Stimulated activated CD8-positive, alpha-beta memory T cell treated with anti-CD3 and anti-CD28 coated beads, Interleukin-4, amount 100 ng/mL, for 4 hours (primary cell): ENCODE data around the gene ANKRD35.
"Not testable (repeated sequence)": the region's sequence is repeated elsewhere in the genome, so short reads cannot be mapped to it uniquely, and the experiment has no call there.

Source experiments
- DNase-seq, 2 donors: peaks; one replicate each; pipeline ENCODE4 v3.0.0-alpha.2; 2020; ENCODE audit warnings: low read depth in 2 of 2, low spot score in 1 of 2

The ANKRD35 gene

GRCh38 chr1:145858901-145859490, 26.7 kb downstream of the ANKRD35 start, which contains the start of gene PIAS3:
Gene PIAS3 (minus strand): TSS chr1:145859081. CDS start chr1:145858990, 91 bp downstream.
- peak; percentile 65 to 70 for DNase-seq

GRCh38 chr1:145858238-145858900, 27.3 kb downstream of the ANKRD35 start:
- DNase-seq: peak in 1 of 2 donors; percentile 43

GRCh38 chr1:145857170-145857569, 28.5 kb downstream of the ANKRD35 start:
- DNase-seq: no peak

GRCh38 chr1:145855426-145855948, 30.2 kb downstream of the ANKRD35 start:
- no peak for DNase-seq

- DNase-seq: no peak
Observed at GRCh38 chr1:145849356-145850160, 36.1 kb downstream of the ANKRD35 start.

GRCh38 chr1:145847827-145848226, 37.8 kb downstream of the ANKRD35 start:
- DNase-seq: no peak

GRCh38 chr1:145846201-145846612, 39.5 kb downstream of the ANKRD35 start:
- no peak for DNase-seq

GRCh38 chr1:145845514-145846161, 40.0 kb downstream of the ANKRD35 start, which contains the start of gene NUDT17:
Gene NUDT17 (plus strand): TSS chr1:145845630. CDS start chr1:145845641, 11 bp downstream.
- DNase-seq: peak; percentile 53 to 58

- no peak for DNase-seq
Observed at GRCh38 chr1:145845144-145845513, 40.5 kb downstream of the ANKRD35 start.

- no peak for DNase-seq
Observed at GRCh38 chr1:145843031-145843430, 42.6 kb downstream of the ANKRD35 start.

GRCh38 chr1:145837656-145838055, 48.0 kb downstream of the ANKRD35 start:
- DNase-seq: no peak

- not testable (repeated sequence) for DNase-seq
Observed at GRCh38 chr1:145830810-145831209, 54.9 kb downstream of the ANKRD35 start.

- DNase-seq: no peak
Observed at GRCh38 chr1:145828367-145829026, 57.2 kb downstream of the ANKRD35 start.

- no peak for DNase-seq
Observed at GRCh38 chr1:145827966-145828365, 57.7 kb downstream of the ANKRD35 start.

- no peak for DNase-seq
Observed at GRCh38 chr1:145826030-145826429, 59.6 kb downstream of the ANKRD35 start.

- DNase-seq: no peak
Observed at GRCh38 chr1:145824499-145824842, 61.2 kb downstream of the ANKRD35 start.

- DNase-seq: peak; percentile 60 to 71
Observed at GRCh38 chr1:145823565-145824498, 61.8 kb downstream of the ANKRD35 start, which contains the start of the genes POLR3C and RNF115. Gene POLR3C (plus strand): TSS chr1:145824200. CDS start chr1:145825777, 1,577 bp downstream. Gene RNF115 (minus strand): TSS chr1:145824095. CDS start chr1:145823873, 222 bp downstream.

GRCh38 chr1:145822779-145823331, 62.8 kb downstream of the ANKRD35 start:
- not testable (repeated sequence) for DNase-seq

GRCh38 chr1:145818095-145818494, 67.6 kb downstream of the ANKRD35 start:
- DNase-seq: not testable (repeated sequence)
